ENCODE results near the gene NRL. TPM values are rescaled to one million over a fixed set of nuclear protein-coding genes. Genes with fewer than 3 reads are reported as not detected.

NRL gene
- total and polyA plus RNA-seq, 2 donors (not counting 3 experiments of a cell fraction or from before 2014, with no cell fraction given): 0.71 to 1.1 TPM

DNA sequence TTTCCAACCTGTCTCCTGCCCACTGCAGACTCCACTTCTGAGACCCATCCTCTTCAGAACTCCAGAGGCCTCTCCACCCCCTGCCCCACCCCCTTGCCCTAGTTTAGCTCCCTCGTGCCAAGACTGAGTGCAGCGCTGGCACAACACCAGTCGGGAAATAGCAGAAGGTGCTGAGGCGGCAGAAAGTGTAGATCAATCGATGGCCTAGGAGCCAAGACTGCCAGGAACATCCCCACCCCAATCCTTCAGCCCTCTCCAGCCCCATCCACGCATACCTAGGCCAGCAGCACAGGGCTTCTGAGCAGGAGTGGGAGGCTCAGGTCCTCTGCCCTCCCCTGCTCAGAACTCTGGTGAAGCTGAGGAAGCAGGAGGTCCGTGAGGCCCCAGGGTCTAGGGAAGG is 42.3 kb downstream of the NRL start:
- H3K9me3 ChIP-seq (replicated peaks; ENCODE audit: control insufficient read depth, insufficient read depth, low read length): no peaks in the 10 kb centered on the region
- no peak overlapping the region for H3K4me3 ChIP-seq (replicated peaks in 1 of 3; ENCODE audit: insufficient read depth in 1 of 3, low read depth in 1 of 3, low read length in 3 of 3)
- no peak overlapping the region for H3K9ac ChIP-seq (replicated peaks; ENCODE audit: extremely low read depth, insufficient read depth, low read length)
- dilution Hi-C loops (cut with MboI; ENCODE audit: extremely low pct_ligation_motif_present, low sequenced_read_pairs) (no loop called here), intact Hi-C loops (cut with micrococcal nuclease) (no loop called here)
- no peak overlapping the region for H3K4me2 ChIP-seq (ENCODE audit: insufficient read depth, low read length)
- no TSS peak for BruUV-seq (replicated peaks)
- H4K20me1 ChIP-seq (replicated peaks; ENCODE audit: control insufficient read depth, extremely low read depth, insufficient read depth, low read length): no peaks in the 10 kb centered on the region
- H3K4me1 ChIP-seq (ENCODE audit: control insufficient read depth, extremely low read depth, insufficient read depth, low read length): no peaks in the 10 kb centered on the region
- H3K9me1 ChIP-seq (replicated peaks; ENCODE audit: control insufficient read depth, extremely low read depth, insufficient read depth, low read length): no peaks in the 10 kb centered on the region
- ChIA-PET CTCF (interaction anchor here (1.1 to 1.3 kb wide), 2 partner anchors 14 to 19 kb away, joined by 3 to 4 read pairs; no protein-coding TSS in a partner anchor), POLR2A (no interaction called here)
- DNase-seq (ENCODE audit: low read depth, low spot score): no peak
- no peaks in the 10 kb centered on the region for H3K27me3 ChIP-seq (ENCODE audit: control insufficient read depth in 2 of 2, insufficient read depth in 2 of 2, low read length in 2 of 2)
- FAIRE-seq: no peak
- TF ChIP-seq, protein P1, sequence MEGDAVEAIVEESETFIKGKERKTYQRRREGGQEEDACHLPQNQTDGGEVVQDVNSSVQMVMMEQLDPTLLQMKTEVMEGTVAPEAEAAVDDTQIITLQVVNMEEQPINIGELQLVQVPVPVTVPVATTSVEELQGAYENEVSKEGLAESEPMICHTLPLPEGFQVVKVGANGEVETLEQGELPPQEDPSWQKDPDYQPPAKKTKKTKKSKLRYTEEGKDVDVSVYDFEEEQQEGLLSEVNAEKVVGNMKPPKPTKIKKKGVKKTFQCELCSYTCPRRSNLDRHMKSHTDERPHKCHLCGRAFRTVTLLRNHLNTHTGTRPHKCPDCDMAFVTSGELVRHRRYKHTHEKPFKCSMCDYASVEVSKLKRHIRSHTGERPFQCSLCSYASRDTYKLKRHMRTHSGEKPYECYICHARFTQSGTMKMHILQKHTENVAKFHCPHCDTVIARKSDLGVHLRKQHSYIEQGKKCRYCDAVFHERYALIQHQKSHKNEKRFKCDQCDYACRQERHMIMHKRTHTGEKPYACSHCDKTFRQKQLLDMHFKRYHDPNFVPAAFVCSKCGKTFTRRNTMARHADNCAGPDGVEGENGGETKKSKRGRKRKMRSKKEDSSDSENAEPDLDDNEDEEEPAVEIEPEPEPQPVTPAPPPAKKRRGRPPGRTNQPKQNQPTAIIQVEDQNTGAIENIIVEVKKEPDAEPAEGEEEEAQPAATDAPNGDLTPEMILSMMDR (IDR thresholded peaks at IDR 0.05; ENCODE audit: extremely low read depth in 1 of 2, insufficient read depth in 1 of 2, low read depth in 1 of 2, low read length in 2 of 2): no peak
- TF ChIP-seq GATA2 (IDR thresholded peaks at IDR 0.05; ENCODE audit: insufficient read depth, insufficient read length, low read depth, low read length): no peak
- TF ChIP-seq, protein P2, sequence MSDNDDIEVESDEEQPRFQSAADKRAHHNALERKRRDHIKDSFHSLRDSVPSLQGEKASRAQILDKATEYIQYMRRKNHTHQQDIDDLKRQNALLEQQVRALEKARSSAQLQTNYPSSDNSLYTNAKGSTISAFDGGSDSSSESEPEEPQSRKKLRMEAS (IDR thresholded peaks at IDR 0.05; ENCODE audit: insufficient read depth, insufficient read length): no peak
- TF ChIP-seq EZH2 (IDR thresholded peaks at IDR 0.05; ENCODE audit: borderline replicate concordance, low read depth, low read length, severe bottlenecking): no peak
- no peak for TF ChIP-seq JUN (IDR thresholded peaks at IDR 0.05; ENCODE audit: borderline replicate concordance, insufficient read depth, insufficient read length, low read depth)
- TF ChIP-seq FOS (IDR thresholded peaks at IDR 0.05; ENCODE audit: borderline replicate concordance, insufficient read depth, low read length): no peak
- TF ChIP-seq MYC (IDR thresholded peaks at IDR 0.05; ENCODE audit: low read depth, low read length): no peak
- TF ChIP-seq POLR2AphosphoS5 (IDR thresholded peaks at IDR 0.05; ENCODE audit: insufficient read depth, low read depth, low read length): no peak
- TF ChIP-seq POLR2A (IDR thresholded peaks at IDR 0.05; ENCODE audit: low read depth, low read length): no peak
- no peak overlapping the region for H3K27ac ChIP-seq (ENCODE audit: insufficient read depth, low read depth, low read length)
- no peak overlapping the region for H2AFZ ChIP-seq (ENCODE audit: low read depth, low read length)
- no peaks in the 10 kb centered on the region for H3K36me3 ChIP-seq (ENCODE audit: control insufficient read depth in 2 of 2, extremely low read depth in 1 of 2, insufficient read depth in 2 of 2, low read length in 2 of 2)
- H3K79me2 ChIP-seq (ENCODE audit: control insufficient read depth, insufficient read depth, low read length): no peaks in the 10 kb centered on the region

Data from endothelial cell of umbilical vein (primary cell).